HepG2 (cell line): ENCODE measurements around the gene CHMP6. TPM values are rescaled to one million over a fixed set of nuclear protein-coding genes. Genes with fewer than 3 reads are reported as not detected.

Source experiments
- AGO2 ChIP-seq: fragments of 200-400 bp; formaldehyde crosslinking; optimal IDR thresholded peaks from 2 replicates; pipeline ENCODE3; 2017; ENCODE audit warnings: mild to moderate bottlenecking, low read depth, low read length, moderate library complexity
- ELF3 ChIP-seq: IDR thresholded peaks from 2 replicates; pipeline ENCODE4 v1.6.1; 2016; ENCODE audit warnings: missing genetic modification reagents, missing compliant biosample characterization
- HOXD1 ChIP-seq: sonication (generic); formaldehyde crosslinking; IDR thresholded peaks from 2 replicates; pipeline ENCODE4 v1.5.0; 2020; ENCODE audit warnings: missing genetic modification reagents
- NCOR1 ChIP-seq: fragments of 200-600 bp; sonication (generic); IDR thresholded peaks from 2 replicates; pipeline ENCODE4 v1.7.0; 2017; ENCODE audit warnings: antibody characterized with exemption, low read length, borderline replicate concordance
- NR2F6 ChIP-seq, 2 experiments: IDR thresholded peaks; 2 replicates each; pipeline ENCODE4 v1.6.1; 2016; ENCODE audit warnings: antibody characterized with exemption in 1 of 2, mild to moderate bottlenecking in 1 of 2
- PATZ1 ChIP-seq: sonication (generic); formaldehyde crosslinking; IDR thresholded peaks from 2 replicates; pipeline ENCODE4 v1.4.0; 2020; ENCODE audit warnings: missing genetic modification reagents
- PLSCR1 ChIP-seq: sonication (generic); formaldehyde crosslinking; IDR thresholded peaks from 2 replicates; pipeline ENCODE4 v1.5.0; 2020; ENCODE audit warnings: missing genetic modification reagents, mild to moderate bottlenecking, borderline replicate concordance
- RAD21 ChIP-seq: fragments of 450-650 bp; formaldehyde crosslinking; IDR thresholded peaks from 2 replicates; pipeline ENCODE4 v1.5.0; 2020; ENCODE audit warnings: mild to moderate bottlenecking
- SAP130 ChIP-seq: IDR thresholded peaks from 2 replicates; pipeline ENCODE4 v1.6.1; 2016; ENCODE audit warnings: low read depth
- SIN3A ChIP-seq: IDR thresholded peaks from 2 replicates; pipeline ENCODE4 v1.6.1; 2011; ENCODE audit warnings: low read depth, mild to moderate bottlenecking, control low read depth, low read length, borderline replicate concordance
- STAG1 ChIP-seq: sonication (generic); formaldehyde crosslinking; IDR thresholded peaks from 2 replicates; pipeline ENCODE4 v1.4.0; 2020; ENCODE audit warnings: missing genetic modification reagents
- ZBTB25 ChIP-seq: IDR thresholded peaks from 2 replicates; pipeline ENCODE4 v1.6.1; 2018; ENCODE audit warnings: missing genetic modification reagents
- ZNF230 ChIP-seq: sonication (generic); formaldehyde crosslinking; IDR thresholded peaks from 2 replicates; pipeline ENCODE4 v1.4.0; 2020; ENCODE audit warnings: mild to moderate bottlenecking, missing genetic modification reagents
- ZNF335 ChIP-seq: sonication (generic); formaldehyde crosslinking; IDR thresholded peaks from 2 replicates; pipeline ENCODE4 v1.4.0; 2020; ENCODE audit warnings: missing genetic modification reagents
- ZNF33B ChIP-seq: sonication (generic); formaldehyde crosslinking; IDR thresholded peaks from 2 replicates; pipeline ENCODE4 v1.5.1; 2020; ENCODE audit warnings: mild to moderate bottlenecking, missing genetic modification reagents
- ZNF652 ChIP-seq: IDR thresholded peaks from 2 replicates; pipeline ENCODE4 v1.6.1; 2016; ENCODE audit warnings: low read depth, borderline replicate concordance
- ZNF770 ChIP-seq: sonication (generic); formaldehyde crosslinking; IDR thresholded peaks from 2 replicates; pipeline ENCODE4 v1.5.0; 2020; ENCODE audit warnings: mild to moderate bottlenecking, missing genetic modification reagents
- ZSCAN21 ChIP-seq: sonication (generic); formaldehyde crosslinking; IDR thresholded peaks from 2 replicates; pipeline ENCODE4 v1.8.0; 2022; ENCODE audit warnings: mild to moderate bottlenecking, missing genetic modification reagents, moderate library complexity, borderline replicate concordance
- polyA plus RNA-seq, 8 experiments: library from polyadenylated mRNA; depleted of rRNA in 3 of 8; stranded (reverse) in 7 of 8; unstranded in 1 of 8; fragments of >200 nt; fragmentation: Illumina TruSeq in 4 of 8; extraction: Trizol in 4 of 8; gene quantifications; 2 replicates each; pipeline versions ENCODE4 v1.2.1 to v1.2.3, GENCODE V29; 2011 to 2016; ENCODE audit warnings: low read depth in 4 of 8, missing spikeins in 1 of 8, mixed read lengths in 1 of 8; ENCODE audit not compliant: insufficient read depth in 1 of 8
- total RNA-seq, 5 experiments: library from RNA; depleted of rRNA; stranded (reverse); fragments of >200 nt; fragmentation: Illumina TruSeq; extraction: Trizol; gene quantifications; 2 replicates each; pipeline ENCODE4 v1.2.3, GENCODE V29; 2016; ENCODE audit warnings: low read depth in 1 of 5
- TF ChIP-seq, protein P1 (sequence below): sonication (generic); formaldehyde crosslinking; IDR thresholded peaks from 2 replicates; pipeline ENCODE4 v1.5.0; 2020; ENCODE audit warnings: missing genetic modification reagents
- TF ChIP-seq, protein P2 (sequence below): sonication (generic); formaldehyde crosslinking; conservative IDR thresholded peaks from 2 replicates; pipeline ENCODE4 v1.4.0; 2020; ENCODE audit warnings: missing genetic modification reagents
- TF ChIP-seq, protein P3 (sequence below): sonication (generic); formaldehyde crosslinking; conservative IDR thresholded peaks from 2 replicates; pipeline ENCODE4 v1.8.0; 2022; ENCODE audit warnings: low read depth, missing genetic modification reagents

Gene CHMP6
- total and polyA plus RNA-seq, 2 of the 13 experiments (the other 11 are each of a cell fraction or from before 2014, with no cell fraction given): 11.1 to 24.2 TPM

DNA sequence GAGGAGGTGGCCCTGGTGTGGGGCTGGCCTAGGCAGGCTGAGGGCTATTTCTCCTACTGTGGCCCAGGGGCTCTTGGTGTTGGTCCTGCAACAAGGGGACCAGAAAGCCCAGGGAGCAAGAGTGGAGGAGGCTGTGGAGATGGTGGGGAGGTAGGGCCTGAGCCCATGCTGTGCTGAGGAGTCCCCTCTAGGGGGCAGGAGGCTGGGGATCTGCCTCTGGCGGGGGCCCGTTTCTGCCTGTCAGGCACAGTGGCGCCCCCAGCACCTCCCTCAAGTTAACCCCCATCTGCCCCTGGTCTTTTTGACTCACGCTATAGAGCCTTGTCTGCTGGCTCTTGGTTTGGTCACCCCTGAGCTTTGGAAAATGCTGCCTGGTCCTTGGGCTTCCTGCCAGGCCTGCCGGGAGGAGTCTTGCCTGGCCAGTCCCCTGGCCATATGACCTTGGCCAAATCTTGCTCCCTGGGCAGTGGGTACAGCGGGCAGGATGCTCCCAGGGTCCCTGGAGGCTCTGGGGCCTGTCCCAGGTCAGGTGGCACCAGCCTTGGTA is 49.2 kb downstream of the CHMP6 start (continued):
- no peak for TF ChIP-seq PLSCR1 (CRISPR knock-in tag)
- no peak for TF ChIP-seq ZNF335
- TF ChIP-seq AGO2: peak; percentile 20
- peak; percentile 42; the same call in 1 of the 2 replicates for TF ChIP-seq ZNF652 (CRISPR knock-in tag)
- TF ChIP-seq ZNF33B (CRISPR knock-in tag): no peak
- no peak for TF ChIP-seq ZBTB25 (CRISPR knock-in tag)
- TF ChIP-seq, protein P1, sequence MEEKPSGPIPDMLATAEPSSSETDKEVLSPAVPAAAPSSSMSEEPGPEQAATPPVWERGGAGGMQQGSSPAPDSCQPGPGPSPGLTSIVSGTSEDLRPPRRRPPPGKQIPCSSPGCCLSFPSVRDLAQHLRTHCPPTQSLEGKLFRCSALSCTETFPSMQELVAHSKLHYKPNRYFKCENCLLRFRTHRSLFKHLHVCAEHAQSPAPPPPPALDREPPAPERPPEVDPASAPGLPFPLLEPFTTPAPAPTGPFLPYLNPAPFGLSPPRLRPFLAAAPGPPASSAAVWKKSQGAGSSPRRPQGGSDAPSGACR (CRISPR knock-in tag): no peak
- peak; percentile 98 for TF ChIP-seq PATZ1 (CRISPR knock-in tag)
- TF ChIP-seq, protein P2, sequence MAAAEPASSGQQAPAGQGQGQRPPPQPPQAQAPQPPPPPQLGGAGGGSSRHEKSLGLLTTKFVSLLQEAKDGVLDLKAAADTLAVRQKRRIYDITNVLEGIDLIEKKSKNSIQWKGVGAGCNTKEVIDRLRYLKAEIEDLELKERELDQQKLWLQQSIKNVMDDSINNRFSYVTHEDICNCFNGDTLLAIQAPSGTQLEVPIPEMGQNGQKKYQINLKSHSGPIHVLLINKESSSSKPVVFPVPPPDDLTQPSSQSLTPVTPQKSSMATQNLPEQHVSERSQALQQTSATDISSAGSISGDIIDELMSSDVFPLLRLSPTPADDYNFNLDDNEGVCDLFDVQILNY (CRISPR knock-in tag): no peak
- no peak for TF ChIP-seq ZSCAN21 (CRISPR knock-in tag)
- TF ChIP-seq, protein P3, sequence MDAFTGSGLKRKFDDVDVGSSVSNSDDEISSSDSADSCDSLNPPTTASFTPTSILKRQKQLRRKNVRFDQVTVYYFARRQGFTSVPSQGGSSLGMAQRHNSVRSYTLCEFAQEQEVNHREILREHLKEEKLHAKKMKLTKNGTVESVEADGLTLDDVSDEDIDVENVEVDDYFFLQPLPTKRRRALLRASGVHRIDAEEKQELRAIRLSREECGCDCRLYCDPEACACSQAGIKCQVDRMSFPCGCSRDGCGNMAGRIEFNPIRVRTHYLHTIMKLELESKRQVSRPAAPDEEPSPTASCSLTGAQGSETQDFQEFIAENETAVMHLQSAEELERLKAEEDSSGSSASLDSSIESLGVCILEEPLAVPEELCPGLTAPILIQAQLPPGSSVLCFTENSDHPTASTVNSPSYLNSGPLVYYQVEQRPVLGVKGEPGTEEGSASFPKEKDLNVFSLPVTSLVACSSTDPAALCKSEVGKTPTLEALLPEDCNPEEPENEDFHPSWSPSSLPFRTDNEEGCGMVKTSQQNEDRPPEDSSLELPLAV (CRISPR knock-in tag): no peak
- peak; percentile 50 for TF ChIP-seq STAG1 (CRISPR knock-in tag)
- no peak for TF ChIP-seq ZNF770 (CRISPR knock-in tag)
- TF ChIP-seq NCOR1: no peak
- TF ChIP-seq NR2F6 (IDR thresholded peaks at IDR 0.05): no peak
- TF ChIP-seq NR2F6 (CRISPR knock-in tag; IDR thresholded peaks at IDR 0.05): 0 out of 2 replicates have a peak, but pooled peaks have one; percentile 13
- peak; percentile 72 for TF ChIP-seq RAD21 (CRISPR knock-in tag)
- no peak for TF ChIP-seq ZNF230 (CRISPR knock-in tag)
- no peak for TF ChIP-seq SAP130
- TF ChIP-seq ELF3 (CRISPR knock-in tag): 0 out of 2 replicates have a peak, but pooled peaks have one; percentile 19
- TF ChIP-seq SIN3A: no peak
- TF ChIP-seq HOXD1 (CRISPR knock-in tag): no peak
